Stimulated activated CD8-positive, alpha-beta memory T cell treated with anti-CD3 and anti-CD28 coated beads, Interleukin-7, amount 100 ng/mL, for 24 hours (primary cell): ENCODE data around the gene ZNF777.
"Not testable (repeated sequence)": the region's sequence is repeated elsewhere in the genome, so short reads cannot be mapped to it uniquely, and the experiment has no call there.

Experiments used
- DNase-seq: peaks from one replicate; pipeline ENCODE4 v3.0.0-alpha.2; 2020; ENCODE audit warnings: low read depth

ZNF777 gene

GRCh38 chr7:149450821-149451220, 10.0 kb downstream of the ZNF777 start:
- no peak for DNase-seq

- no peak for DNase-seq
These were observed 11.0 kb downstream of the ZNF777 start for GRCh38 chr7:149449897-149450296.

GRCh38 chr7:149448961-149449360, 11.9 kb downstream of the ZNF777 start:
- no peak for DNase-seq

GRCh38 chr7:149446026-149446425, 14.8 kb downstream of the ZNF777 start:
- not testable (repeated sequence) for DNase-seq

GRCh38 chr7:149444287-149444686, 16.6 kb downstream of the ZNF777 start:
- DNase-seq, result no peak

GRCh38 chr7:149443523-149443922, 17.3 kb downstream of the ZNF777 start:
- DNase-seq, result no peak

GRCh38 chr7:149442924-149443323, 17.9 kb downstream of the ZNF777 start:
- DNase-seq, result no peak

GRCh38 chr7:149440222-149440621, 20.6 kb downstream of the ZNF777 start:
- no peak for DNase-seq

GRCh38 chr7:149436358-149436757, 24.5 kb downstream of the ZNF777 start:
- DNase-seq, result no peak

- no peak for DNase-seq
These were observed 27.7 kb downstream of the ZNF777 start for GRCh38 chr7:149433124-149433523.

GRCh38 chr7:149432121-149432691, 28.7 kb downstream of the ZNF777 start:
- DNase-seq, result no peak

GRCh38 chr7:149431486-149432120, 29.3 kb downstream of the ZNF777 start:
- no peak for DNase-seq

GRCh38 chr7:149430192-149430591, 30.7 kb downstream of the ZNF777 start:
- no peak for DNase-seq

- DNase-seq, result no peak
These were observed 33.0 kb downstream of the ZNF777 start for GRCh38 chr7:149427893-149428292.

GRCh38 chr7:149427096-149427680, 33.7 kb downstream of the ZNF777 start:
- DNase-seq, result no peak

GRCh38 chr7:149423449-149424110, 37.3 kb downstream of the ZNF777 start:
- DNase-seq, result no peak

- no peak for DNase-seq
These were observed 38.0 kb downstream of the ZNF777 start for GRCh38 chr7:149422914-149423301.

- peak; percentile 22 for DNase-seq
These were observed 38.5 kb downstream of the ZNF777 start for GRCh38 chr7:149422162-149422913.

GRCh38 chr7:149420006-149420405, 40.9 kb downstream of the ZNF777 start:
- no peak for DNase-seq

- DNase-seq, result no peak
These were observed 45.3 kb downstream of the ZNF777 start for GRCh38 chr7:149415391-149416071.

GRCh38 chr7:149414745-149415390, 46.0 kb downstream of the ZNF777 start:
- DNase-seq, result peak; percentile 43
